Activated CD4-positive, CD25-positive, alpha-beta regulatory T cell treated with anti-CD3 and anti-CD28 coated beads, Interleukin-2, amount 50 U/mL, for 16 hours (primary cell): Measurements from ENCODE around the gene QKI.
"Not testable (repeated sequence)": the region's sequence is repeated elsewhere in the genome, so short reads cannot be mapped to it uniquely, and the experiment has no call there.

Experiments used
- DNase-seq: peaks from one replicate; pipeline ENCODE4 v3.0.0-alpha.2; 2020; ENCODE audit warnings: low read depth, low spot score

Gene QKI

DNA sequence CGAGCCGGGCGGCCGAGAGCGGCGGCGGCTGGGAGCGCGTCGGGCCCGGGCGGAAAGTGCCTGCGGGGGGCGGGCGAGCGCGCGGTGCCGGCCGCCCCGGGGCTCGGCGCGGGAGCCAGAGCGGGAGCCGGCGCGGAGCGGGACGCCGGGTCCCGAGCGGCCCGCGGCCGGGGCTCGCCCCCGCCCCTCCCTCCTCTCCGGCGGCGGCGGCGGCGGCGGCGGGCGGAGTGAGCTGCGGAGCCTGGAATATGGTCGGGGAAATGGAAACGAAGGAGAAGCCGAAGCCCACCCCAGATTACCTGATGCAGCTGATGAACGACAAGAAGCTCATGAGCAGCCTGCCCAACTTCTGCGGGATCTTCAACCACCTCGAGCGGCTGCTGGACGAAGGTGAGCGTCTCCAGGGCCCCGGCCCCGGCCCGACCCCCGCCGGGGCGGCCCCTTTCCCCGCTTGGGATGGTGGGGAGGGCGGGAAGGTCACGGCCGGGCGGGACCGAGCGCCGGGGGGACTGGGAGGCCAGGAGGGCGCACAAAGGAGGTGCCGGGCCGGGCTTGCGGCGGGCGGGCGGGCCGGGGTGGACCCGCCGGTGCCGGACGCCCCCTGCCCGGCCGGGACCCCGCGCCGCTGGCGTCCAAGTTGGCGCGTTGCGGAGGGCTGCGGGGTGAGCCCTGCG is 565 bp downstream of the QKI start:
- DNase-seq, result no peak

DNA sequence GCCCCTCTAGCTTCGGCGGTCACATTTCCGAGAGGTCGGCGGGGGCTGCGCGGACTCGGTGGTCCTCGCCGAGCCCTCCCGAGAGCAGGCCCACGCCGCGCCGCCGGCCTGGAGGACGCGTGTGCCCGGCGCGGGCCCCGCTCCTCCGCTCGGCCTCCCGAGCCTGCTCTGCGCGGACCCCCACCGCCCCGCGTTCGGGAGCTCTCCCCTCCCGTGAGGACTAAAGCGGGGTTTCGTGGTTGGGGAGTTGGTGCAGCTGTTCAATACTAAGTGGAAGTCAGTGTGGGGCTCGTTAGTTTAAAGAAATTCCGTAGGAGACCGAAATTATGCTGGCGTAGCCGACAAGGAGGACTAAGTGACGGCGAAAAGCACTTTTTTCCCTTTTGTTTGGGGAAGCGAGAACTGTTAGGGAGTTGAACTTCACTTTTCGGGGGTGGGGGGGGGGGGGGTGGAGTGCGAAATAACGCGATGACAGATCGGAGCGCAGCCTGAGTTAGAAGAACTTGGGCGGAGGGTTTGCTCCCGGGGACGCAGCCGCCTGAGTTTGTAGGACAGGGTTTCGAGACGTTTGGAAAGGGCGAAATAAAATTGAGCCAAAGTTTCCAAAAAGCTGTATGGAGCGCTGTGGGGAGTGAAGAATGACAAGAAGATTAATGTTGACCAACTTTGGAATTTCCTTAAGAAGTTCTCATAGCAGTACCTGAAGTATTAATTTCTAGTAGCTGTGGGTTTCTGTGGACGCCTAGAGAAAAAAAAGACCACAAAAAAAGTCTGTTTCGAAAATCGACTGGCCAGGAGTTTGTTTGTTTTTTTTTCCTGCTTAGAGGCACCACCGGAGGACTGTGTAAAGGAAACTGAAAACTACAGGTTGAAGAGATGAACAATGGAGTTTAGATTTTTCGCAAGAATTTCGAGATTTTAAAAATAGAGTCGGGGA is 1.4 kb downstream of the QKI start:
- no peak for DNase-seq

DNA sequence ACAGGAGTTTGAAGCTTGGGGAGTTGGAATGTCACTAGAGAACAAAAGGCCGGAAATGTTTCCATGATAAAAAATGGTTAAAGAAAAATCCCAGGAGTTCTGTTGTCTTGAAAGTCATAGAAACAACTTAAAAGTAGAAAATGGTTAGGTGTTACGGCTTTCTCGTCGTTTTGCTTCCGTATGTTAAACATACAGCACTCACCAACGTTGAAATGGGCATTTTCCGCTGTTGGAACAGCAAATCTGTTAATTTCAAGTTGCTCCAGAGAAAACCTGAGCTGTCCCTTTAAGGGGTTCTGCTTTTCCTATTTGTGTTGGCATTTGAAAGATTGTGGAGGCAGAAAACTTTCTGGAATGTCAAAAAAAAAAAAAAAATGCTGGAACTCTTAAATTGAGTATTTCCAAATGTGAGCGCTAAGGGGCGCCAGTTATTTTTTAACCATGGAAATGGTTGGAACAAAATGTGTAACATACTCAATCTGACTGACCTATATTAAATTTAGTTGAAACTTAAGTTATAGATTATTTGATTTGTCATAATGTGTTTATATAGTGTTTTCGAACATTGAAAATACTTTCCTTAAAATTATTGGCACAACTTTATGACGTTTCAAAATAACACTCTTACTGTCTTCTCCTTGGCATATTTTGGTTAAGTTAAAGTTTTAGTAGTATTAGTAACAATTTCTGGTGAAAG is 2.2 kb downstream of the QKI start:
- no peak for DNase-seq

DNA sequence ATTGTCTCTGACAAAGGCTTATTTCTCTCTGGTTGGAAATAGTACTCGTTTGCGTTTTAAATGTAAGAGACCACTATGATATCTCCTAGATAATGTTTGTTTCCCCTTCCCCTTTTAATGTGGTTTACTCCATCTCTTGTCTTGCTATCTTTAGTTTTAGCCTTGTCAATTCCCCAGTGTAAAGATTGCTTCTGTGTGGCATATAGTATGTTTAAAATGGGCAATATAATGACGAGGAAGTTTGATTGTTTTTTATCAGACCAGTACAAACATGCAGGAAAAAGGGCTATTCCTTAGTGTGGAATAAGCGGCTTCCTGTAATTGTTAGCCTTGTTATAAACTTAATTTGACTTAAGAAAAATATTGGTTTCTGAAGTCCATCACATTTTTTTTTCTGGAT is 3.1 kb downstream of the QKI start:
- DNase-seq, result no peak

DNA sequence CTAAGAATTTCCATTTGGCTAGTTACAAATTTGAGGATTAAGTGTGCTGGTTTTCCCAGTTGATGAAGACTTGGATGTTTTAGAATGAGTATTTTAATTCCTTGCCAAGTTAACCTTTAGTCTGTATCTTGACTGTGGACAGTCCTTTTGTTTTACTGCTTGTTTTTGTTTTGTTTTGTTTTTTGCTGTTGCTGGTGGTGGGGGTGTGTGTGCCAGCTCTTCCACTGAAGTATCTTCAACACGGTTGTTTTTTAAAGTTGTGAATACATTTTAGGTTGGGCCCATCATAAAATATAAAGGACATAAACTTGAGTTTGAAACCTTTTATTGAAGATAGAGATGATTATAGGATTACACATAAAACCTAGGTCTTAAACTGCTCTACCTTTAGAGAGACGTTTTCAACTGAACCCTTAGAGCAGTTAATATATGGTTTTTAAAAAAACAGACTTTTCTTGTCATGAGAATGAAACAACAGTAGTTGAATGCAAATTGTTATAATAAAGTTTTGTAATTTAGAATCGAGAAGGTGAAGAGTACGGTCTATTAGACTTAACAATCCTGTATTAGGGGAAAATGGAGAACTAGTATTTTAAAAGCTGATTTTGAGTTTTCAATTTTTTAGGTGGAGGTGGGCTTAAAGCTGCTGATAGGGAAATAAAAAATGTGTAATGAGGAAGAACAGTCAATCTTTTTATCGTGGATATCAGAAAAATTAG is 4.0 kb downstream of the QKI start:
- no peak for DNase-seq

DNA sequence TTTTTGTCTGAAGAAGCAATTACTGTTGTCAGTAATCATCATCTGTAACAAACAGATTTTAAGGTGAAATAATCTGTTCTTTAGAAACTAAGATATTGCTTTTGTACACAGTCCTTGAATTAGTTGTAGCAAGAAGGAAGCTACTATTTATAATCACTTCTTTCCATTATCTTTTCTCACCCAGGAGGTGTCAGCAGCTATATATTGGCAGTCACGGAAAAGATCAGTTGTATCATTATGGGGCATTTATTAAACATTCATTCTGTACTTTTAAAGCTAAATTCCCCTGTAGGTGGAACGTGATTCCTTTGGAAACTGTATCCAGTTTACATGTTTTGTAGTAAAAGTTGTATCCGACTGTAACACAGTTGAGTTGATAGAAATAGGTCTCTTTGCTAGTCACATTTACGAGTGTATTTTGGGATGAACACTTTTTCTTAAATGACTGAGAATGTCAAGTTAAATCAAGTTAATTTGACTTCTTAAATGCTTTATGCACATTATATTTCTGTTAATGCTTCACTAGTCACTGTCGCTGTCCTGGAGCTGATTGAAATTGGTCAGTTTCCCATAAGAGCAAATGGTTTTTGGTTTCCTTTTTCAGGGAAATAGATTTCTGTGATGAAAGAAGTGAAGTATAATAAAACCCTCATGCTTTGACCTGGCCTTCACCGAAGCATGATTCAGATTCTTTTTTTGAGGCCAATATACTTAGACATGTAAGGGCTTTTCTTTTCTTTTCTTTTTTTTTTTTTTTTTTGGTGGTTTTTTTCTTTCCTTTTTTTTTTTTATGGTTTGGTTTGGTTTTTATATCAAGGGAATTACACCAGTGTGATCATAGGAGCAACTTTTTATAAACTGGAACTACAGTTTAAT is 5.1 kb downstream of the QKI start:
- DNase-seq, result no peak

DNA sequence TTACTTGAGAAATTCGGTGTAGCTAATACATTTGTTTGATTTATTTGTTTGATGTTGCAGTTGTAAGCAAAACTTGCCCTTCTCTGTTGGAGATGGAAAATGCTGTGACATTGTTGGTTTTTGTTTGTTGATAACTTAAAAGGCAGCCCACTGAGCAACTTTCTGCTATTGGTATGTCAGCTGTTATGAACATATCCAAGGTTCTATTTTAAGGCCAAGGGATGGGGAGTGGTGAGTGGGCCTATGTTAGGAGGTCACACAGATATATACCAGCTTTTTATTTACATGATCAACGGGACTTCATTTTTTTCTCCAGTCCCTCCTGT is 5.7 kb downstream of the QKI start:
- no peak for DNase-seq

DNA sequence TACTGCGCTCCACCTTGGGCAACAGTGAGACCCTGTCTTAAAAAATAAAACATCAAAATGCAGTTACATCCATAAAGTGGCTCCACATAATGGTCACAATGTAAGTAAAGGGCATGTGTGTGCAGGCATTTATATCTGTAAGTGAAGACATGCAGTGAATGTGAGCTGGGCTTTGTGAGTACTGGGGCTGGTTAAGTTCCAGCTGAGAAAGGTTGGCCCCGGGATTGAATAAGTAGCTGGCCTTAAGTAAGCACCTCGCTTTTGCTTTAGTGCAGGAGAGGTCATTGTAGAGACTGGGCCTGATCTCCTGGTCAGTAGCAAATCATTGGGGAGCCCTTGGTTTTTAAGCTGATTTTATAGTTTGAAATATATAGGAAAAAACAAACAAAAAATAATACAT is 8.0 kb downstream of the QKI start:
- DNase-seq, result no peak

DNA sequence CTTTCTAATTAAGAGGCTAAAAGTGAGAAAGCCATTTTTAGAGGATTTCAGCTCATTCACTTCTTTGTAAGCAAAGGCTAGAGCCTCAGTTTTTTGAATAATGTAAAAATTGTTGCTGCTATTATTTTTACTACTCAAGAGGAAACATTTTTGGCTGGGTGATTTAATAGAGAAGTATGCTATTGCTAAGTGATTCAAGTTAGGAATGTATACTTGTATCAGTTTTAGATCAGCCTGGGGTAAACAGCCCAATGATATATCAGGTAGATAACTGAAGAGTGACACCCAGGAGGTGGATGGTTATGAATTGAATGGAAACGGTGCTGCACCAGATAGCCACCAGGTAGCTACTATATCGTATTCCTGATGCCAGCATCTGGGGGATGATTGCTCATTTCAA is 9.2 kb downstream of the QKI start:
- DNase-seq, result no peak

DNA sequence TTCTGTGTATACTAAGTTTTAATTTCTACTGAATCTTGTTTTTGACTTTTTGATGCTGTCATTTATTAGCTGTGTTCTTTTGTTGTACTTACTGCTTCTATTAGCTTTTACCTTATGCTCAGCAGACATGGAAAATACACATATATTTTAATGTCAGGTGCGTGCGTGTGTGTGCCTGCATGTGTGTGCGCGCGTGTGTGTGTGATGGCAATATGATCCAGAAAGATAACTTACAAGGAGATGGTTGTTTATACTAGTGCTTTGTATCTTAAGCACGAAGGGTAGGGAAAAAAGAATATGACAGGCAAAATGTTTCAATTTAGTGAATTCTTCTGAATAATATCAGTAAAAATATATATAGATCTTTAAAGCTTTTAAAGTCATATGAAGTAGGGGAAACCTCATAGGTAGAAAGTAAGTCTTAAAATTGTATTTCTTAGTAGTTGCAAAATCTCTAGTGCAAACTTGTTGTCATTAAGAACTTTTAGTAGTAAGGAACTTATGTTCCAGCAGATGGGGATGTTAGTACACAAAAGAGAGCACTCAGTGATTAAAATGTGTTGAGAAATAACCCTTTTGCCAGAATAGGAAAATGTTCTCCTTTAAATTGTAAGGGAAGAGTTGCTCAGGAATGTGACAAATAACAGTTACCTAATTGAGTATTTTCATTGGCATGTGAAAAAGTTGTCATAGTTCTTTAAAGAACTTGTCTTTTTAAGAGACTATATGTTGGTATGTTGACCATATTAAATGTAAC is 13.2 kb downstream of the QKI start:
- no peak for DNase-seq

DNA sequence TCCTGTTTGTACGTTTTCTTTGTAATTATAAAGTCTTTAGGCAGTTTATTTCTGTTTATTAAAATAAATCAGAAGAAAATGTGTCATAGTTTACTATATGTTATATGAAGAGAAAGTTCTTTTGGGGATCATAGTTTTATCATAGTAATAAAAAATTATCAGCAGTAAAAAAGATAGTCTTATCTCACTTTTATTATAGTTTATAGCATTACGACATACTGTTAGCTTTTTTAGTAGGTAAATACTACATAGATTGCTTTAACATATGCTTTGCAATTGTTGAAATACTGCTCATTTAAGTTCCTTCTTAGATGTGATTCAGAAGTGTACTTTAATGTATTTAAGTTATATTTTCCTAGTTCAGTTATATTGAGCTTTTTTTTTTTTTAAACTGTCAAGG is 13.9 kb downstream of the QKI start:
- DNase-seq, result no peak

DNA sequence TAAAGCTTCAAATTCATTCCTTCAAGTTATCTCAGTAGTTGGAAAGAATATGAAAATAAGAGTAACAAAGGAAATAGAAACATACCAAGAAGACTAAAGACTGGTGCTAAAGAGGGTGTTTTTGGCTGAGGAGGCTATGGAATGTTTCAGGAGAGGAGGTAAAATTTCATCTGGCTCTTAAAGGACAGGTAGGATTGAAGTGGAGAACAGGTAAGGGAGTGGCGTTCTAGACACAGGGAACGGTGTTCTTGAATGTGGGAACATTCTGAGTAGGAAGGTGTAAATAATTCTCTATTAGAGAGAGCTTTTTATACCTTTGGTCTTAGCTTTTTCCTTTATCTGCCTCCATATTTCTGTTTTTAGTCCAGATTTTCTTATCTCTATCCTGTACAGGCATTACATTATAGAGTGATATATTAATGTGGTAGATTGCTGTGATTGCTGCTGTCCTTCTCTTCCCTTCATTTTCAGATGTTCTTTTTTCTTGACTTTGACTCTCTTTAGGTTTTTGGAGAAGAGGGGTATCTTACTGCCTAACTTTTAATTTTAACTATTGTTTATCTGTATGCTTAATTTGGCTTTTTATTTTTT is 15.4 kb downstream of the QKI start:
- no peak for DNase-seq

DNA sequence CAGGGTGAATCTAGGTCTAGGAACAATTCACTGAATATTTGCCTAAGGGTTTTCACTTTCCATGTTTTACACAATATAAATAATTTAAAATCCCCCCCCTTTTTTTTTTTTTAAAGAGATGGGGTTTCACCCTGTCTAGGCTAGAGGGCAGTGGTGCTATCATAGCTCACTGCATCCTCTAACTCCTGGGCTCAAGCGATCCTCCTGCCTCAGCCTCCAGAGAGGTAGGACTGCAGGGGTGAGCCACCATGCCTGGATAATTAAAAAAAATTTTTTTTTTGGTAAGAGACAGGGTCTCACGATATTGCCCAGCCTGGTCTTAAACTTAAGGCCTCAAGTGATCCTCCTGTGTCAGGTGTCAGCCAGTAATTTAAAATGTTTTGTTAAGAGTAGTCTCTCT is 17.8 kb downstream of the QKI start:
- no peak for DNase-seq

DNA sequence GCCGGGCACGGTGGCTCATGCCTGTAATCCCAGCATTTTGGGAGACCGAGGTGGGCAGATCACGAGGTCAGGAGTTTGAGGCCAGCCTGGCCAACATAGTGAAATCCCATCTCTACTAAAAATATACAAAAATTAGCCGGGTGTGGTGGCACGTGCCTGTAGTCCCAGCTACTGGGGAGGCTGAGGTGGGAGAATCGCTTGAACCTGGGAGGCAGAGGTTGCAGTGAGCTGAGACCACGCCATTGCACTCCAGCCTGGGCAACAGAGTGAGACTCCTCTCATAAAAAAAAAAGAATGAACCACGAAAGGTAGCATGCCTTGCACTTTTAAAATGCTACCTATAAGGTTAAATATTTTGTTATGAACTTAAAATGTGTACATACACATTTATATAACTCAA is 19.0 kb downstream of the QKI start:
- DNase-seq, result not testable (repeated sequence)

DNA sequence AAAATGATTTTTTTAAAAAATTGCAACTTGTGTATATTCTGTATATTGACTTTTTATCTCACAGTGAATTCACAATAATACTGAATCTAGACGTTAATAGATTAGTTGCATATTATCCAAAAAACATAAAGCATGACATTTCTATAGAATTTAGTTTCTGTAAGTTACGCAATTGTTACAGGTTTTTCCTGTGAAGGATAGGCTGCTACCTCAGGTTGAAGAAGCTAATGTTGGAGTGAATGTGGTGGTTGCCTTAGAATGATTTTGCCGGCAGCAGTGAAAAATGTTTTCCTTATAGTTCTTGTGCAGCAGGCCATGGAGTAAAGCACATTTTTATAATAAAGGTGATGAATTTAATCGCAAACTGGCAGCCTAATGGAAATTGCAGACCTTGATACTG is 20.5 kb downstream of the QKI start:
- DNase-seq, result no peak

DNA sequence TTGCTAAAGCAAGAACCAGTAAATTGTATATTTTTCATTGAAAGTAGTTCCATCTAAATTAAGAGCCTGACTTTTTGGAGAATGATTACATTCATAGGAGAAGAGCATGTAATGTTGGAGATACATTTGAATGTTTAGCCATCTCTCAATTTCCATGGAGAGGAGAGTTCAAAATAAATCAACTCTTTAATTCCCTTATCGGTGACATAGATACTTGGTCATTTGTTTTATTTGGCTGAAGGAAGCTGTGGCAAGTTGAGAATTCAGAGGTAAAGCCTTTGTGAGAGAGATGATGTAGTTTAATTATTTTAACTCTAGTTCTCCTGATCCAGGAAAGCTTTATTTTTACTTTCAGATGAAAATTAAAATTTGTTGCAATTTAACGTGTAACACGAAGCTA is 22.3 kb downstream of the QKI start:
- DNase-seq, result no peak

DNA sequence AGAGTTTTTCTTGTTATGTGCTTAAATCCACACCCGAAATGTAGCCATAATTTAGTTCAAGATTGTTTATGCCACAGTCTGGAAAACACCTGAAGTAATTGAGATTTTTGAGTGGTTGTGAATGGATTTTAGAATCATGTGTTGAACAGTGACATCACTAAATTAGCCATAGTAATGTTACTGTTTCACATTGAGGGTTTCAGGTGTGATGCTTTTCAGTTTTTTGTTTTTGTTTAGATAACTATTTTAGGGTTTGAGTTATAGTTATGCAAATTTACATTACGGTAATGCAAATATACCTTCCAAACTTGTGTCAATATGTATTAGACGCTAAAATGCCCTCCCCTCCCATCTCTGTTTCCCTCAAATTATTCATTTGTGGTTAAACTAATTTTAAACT is 22.9 kb downstream of the QKI start:
- DNase-seq, result no peak

DNA sequence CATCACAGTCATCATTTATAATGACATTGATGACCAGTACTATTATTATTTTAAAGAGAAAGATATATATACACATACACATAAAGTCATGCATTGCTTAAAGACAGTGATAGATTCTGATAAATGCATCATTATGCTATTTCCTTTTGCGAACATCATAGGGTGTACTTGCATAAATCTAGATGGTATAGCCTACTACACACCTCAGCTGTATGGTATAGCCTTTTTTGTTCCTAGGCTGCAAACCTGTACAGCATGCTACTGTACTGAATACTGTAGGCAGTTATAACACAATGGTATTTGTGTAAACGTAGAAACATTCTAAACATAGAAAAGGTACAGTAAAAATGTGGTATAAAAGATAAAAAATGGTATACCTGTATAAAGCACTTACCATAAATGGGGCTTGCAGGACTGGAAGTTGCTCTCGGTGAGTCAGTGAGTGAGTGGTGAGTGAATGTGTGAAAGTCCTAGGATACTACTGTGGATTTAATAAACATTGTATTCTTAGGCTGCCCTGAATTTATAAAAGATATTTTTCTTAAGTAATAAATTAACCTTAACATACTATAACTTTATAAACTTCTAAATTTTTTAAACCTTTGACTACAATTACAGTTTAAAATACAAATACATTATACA is 23.9 kb downstream of the QKI start:
- DNase-seq, result no peak

DNA sequence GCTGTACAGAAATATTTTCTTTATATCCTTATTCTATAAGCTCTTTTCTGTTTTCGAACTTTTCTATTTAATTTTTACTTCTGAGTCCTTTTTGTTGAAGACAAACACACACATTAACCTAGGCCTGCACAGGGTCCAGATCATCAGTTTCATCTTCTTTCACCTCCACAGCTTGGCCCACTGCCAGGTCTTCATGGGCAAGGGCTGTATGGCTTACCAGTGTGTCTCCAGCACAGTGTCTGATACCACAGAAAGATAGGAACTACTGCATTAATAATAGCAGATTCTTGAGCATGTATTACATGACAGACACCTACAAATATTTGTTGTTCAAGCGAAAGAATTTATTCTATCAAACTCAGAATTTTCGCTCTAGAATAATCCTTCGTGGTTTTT is 24.4 kb downstream of the QKI start:
- no peak for DNase-seq
